Neural cell (in vitro differentiated cells): ENCODE data around the gene ATP5F1E. TPM values are rescaled to one million over a fixed set of nuclear protein-coding genes. Genes with fewer than 3 reads are reported as not detected.

Experiments used
- H2AFZ ChIP-seq: fragments of 200-600, 300-800 bp; sonication (generic), shearing (Covaris generic); 2 replicates; pipeline ENCODE4 v1.6.0; 2014; ENCODE audit warnings: low read depth, mild to moderate bottlenecking, antibody characterized with exemption, low read length, moderate library complexity
- H3F3A ChIP-seq: fragments of 200-600 bp; shearing (Covaris generic); 2 replicates; pipeline ENCODE4 v1.6.1; 2016; ENCODE audit warnings: mild to moderate bottlenecking, moderate library complexity, mixed read lengths, antibody characterized with exemption, low read length; ENCODE audit not compliant: insufficient read depth, poor library complexity, severe bottlenecking
- H3K27ac ChIP-seq: fragments of 200-600, 300-800 bp; sonication (generic), shearing (Covaris generic); 2 replicates; pipeline ENCODE4 v1.5.1; 2014; ENCODE audit warnings: mild to moderate bottlenecking, low read length, moderate library complexity
- H3K27me3 ChIP-seq: fragments of 300-800, 200-600 bp; sonication (generic), shearing (Covaris generic); 2 replicates; pipeline ENCODE4 v1.6.0; 2014; ENCODE audit warnings: mild to moderate bottlenecking, low read depth, low read length, moderate library complexity; ENCODE audit not compliant: insufficient read depth
- H3K36me3 ChIP-seq: fragments of 300-800, 200-600 bp; sonication (generic), shearing (Covaris generic); 2 replicates; pipeline ENCODE4 v1.5.1; 2014; ENCODE audit warnings: mild to moderate bottlenecking, antibody characterized with exemption, low read length, moderate library complexity; ENCODE audit not compliant: insufficient read depth
- H3K4me2 ChIP-seq: fragments of 300-800, 200-600 bp; sonication (generic), shearing (Covaris generic); 2 replicates; pipeline ENCODE4 v1.6.0; 2014; ENCODE audit warnings: mild to moderate bottlenecking, low read length
- H3K4me3 ChIP-seq: fragments of 300-800, 200-600 bp; sonication (generic), shearing (Covaris generic); 2 replicates; pipeline ENCODE4 v1.5.1; 2014; ENCODE audit warnings: mild to moderate bottlenecking, low read length, moderate library complexity
- H3K79me2 ChIP-seq: fragments of 200-600 bp; shearing (Covaris generic); replicated peaks from 2 replicates; pipeline ENCODE4 v1.6.0; 2014; ENCODE audit warnings: mild to moderate bottlenecking, low read length, moderate library complexity; ENCODE audit not compliant: insufficient read depth
- H3K9ac ChIP-seq: fragments of 300-800, 200-600 bp; sonication (generic), shearing (Covaris generic); 2 replicates; pipeline ENCODE4 v1.6.1; 2016; ENCODE audit warnings: mild to moderate bottlenecking, low read length, mixed read lengths
- H3K9me2 ChIP-seq: fragments of 200-600 bp; shearing (Covaris generic); 2 replicates; pipeline ENCODE4 v1.6.1; 2016; ENCODE audit warnings: mild to moderate bottlenecking, low read length, mixed read lengths; ENCODE audit not compliant: insufficient read depth
- H3K9me3 ChIP-seq: fragments of 200-600, 300-800 bp; sonication (generic), shearing (Covaris generic); 2 replicates; pipeline ENCODE4 v1.6.1; 2016; ENCODE audit warnings: mild to moderate bottlenecking, mixed run types, low read length, moderate library complexity, mixed read lengths
- H4K20me1 ChIP-seq: fragments of 200-600 bp; shearing (Covaris generic); 2 replicates; pipeline ENCODE4 v1.6.1; 2016; ENCODE audit warnings: mild to moderate bottlenecking, mixed run types; ENCODE audit not compliant: insufficient read depth
- CTCF ChIP-seq: fragments of 450-650 bp; IDR thresholded peaks from 2 replicates; pipeline ENCODE4 v1.5.1; 2014; ENCODE audit warnings: antibody characterized with exemption, mild to moderate bottlenecking, moderate library complexity; ENCODE audit not compliant: poor library complexity, severe bottlenecking
- EP300 ChIP-seq: fragments of 450-650 bp; conservative IDR thresholded peaks from 2 replicates; pipeline ENCODE4 v1.6.1; 2014; ENCODE audit warnings: antibody characterized with exemption, mild to moderate bottlenecking, moderate library complexity; ENCODE audit not compliant: poor library complexity, severe bottlenecking
- EZH2 ChIP-seq: fragments of 200-600, 300-800 bp; shearing (Covaris generic), sonication (generic); IDR thresholded peaks from 2 replicates; pipeline ENCODE4 v1.6.1; 2014; ENCODE audit warnings: antibody characterized with exemption, low read length, borderline replicate concordance, mild to moderate bottlenecking; ENCODE audit not compliant: insufficient read depth, poor library complexity, severe bottlenecking
- MXI1 ChIP-seq: fragments of 450-650 bp; conservative IDR thresholded peaks from 2 replicates; pipeline ENCODE4 v1.6.1; 2014; ENCODE audit warnings: antibody characterized with exemption, mild to moderate bottlenecking; ENCODE audit not compliant: poor library complexity, severe bottlenecking
- POLR2AphosphoS5 ChIP-seq: IDR thresholded peaks from 2 replicates; pipeline ENCODE4 v1.6.1; 2012
- RAD21 ChIP-seq: fragments of 450-650 bp; conservative IDR thresholded peaks from 2 replicates; pipeline ENCODE4 v1.6.1; 2014; ENCODE audit warnings: antibody characterized with exemption, mild to moderate bottlenecking, moderate library complexity
- SMC3 ChIP-seq: fragments of 450-650 bp; conservative IDR thresholded peaks from 2 replicates; pipeline ENCODE4 v1.6.1; 2014; ENCODE audit warnings: antibody characterized with exemption, mild to moderate bottlenecking, moderate library complexity; ENCODE audit not compliant: poor library complexity
- TAF1 ChIP-seq: IDR thresholded peaks from 2 replicates; pipeline ENCODE4 v1.6.1; 2012; ENCODE audit warnings: low read depth
- polyA plus RNA-seq: library from polyadenylated mRNA; depleted of rRNA; stranded (reverse); fragments of >200 nt; gene quantifications from 2 replicates; pipeline ENCODE4 v1.2.3, GENCODE V29; 2014
- TF ChIP-seq, protein P1 (sequence below): IDR thresholded peaks from 2 replicates; pipeline ENCODE4 v1.6.1; 2012; ENCODE audit warnings: borderline replicate concordance

ATP5F1E gene
- polyA plus RNA-seq, 1 donor from 2014 or later = 133 TPM

DNA sequence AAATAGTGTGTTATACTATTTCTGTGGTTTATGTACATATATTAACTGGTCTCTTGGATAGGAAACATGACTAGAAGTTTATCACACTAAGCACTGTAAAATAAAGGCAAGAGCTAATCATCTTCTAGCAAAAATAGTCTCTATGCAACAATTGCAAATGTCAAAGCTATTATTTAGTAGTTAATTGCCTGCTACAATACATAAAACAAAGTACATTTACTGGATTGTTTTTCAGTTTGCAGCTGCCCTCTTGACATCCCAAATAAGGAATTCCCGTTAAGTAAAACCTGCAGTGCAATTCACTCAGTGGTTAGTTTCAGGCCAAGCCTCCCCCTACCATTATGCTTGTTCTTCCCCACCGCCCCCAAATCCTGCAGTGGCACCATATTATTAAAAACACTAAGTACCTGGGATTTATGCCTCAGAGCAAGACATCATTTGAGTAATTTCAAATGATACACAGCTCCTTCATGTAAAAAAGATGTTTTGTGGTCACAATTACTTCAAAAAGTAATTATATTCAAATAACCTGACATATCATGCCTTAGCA is 1.6 kb upstream of the ATP5F1E start:
- Histone ChIP-seq H3K4me2 (no peak overlapping the region), H3F3A (no peaks in the 10 kb centered on the region)
- TF ChIP-seq RAD21 (no peak), EP300 (no peak), EZH2 (no peak), TAF1 (no peak), CTCF (no peak), SMC3 (no peak), MXI1 (no peak), POLR2AphosphoS5 (no peak)
- TF ChIP-seq, protein P1, sequence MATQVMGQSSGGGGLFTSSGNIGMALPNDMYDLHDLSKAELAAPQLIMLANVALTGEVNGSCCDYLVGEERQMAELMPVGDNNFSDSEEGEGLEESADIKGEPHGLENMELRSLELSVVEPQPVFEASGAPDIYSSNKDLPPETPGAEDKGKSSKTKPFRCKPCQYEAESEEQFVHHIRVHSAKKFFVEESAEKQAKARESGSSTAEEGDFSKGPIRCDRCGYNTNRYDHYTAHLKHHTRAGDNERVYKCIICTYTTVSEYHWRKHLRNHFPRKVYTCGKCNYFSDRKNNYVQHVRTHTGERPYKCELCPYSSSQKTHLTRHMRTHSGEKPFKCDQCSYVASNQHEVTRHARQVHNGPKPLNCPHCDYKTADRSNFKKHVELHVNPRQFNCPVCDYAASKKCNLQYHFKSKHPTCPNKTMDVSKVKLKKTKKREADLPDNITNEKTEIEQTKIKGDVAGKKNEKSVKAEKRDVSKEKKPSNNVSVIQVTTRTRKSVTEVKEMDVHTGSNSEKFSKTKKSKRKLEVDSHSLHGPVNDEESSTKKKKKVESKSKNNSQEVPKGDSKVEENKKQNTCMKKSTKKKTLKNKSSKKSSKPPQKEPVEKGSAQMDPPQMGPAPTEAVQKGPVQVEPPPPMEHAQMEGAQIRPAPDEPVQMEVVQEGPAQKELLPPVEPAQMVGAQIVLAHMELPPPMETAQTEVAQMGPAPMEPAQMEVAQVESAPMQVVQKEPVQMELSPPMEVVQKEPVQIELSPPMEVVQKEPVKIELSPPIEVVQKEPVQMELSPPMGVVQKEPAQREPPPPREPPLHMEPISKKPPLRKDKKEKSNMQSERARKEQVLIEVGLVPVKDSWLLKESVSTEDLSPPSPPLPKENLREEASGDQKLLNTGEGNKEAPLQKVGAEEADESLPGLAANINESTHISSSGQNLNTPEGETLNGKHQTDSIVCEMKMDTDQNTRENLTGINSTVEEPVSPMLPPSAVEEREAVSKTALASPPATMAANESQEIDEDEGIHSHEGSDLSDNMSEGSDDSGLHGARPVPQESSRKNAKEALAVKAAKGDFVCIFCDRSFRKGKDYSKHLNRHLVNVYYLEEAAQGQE = no peak

DNA sequence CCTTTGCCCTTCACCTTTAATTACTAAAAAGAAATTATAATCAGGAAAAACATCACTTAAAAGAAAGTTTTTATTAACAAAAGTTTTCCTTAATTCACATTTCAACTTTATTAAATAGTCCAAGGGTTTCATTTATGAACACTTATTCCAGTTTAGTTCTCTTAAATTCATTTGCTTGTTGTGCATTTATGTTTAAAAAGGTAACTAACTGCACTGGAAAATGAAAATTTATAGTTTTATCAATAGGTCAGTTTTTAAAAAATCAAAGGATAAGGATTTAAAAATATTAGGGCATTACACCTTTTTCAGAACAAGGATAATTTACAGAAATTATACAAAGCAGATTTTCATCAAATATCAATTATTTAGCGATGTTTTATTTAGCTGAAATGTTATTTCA is 958 bp upstream of the ATP5F1E start:
- Histone ChIP-seq H4K20me1 (no peaks in the 10 kb centered on the region), H3K4me3 (peak overlapping the region; percentile 84), H3K9ac (peak overlapping the region; percentile 63), H3K27me3 (no peaks in the 10 kb centered on the region), H3F3A (no peaks in the 10 kb centered on the region), H3K36me3 (peaks cover 9% of the 10 kb centered on the region), H3K9me2 (no peaks in the 10 kb centered on the region), H3K79me2 (peaks cover 30% of the 10 kb centered on the region), H3K9me3 (no peaks in the 10 kb centered on the region), H3K4me2 (peak overlapping the region; percentile 50), H3K27ac (no peak overlapping the region), H2AFZ (no peak overlapping the region)
- TF ChIP-seq EZH2 = no peak
- no peak for TF ChIP-seq EP300
- TF ChIP-seq, protein P1 = no peak
- TF ChIP-seq POLR2AphosphoS5 = no peak
- TF ChIP-seq TAF1 = no peak
- TF ChIP-seq CTCF = no peak
- TF ChIP-seq SMC3 = no peak
- TF ChIP-seq MXI1 = no peak

More for the DNA sequence above, 1.6 kb upstream of the ATP5F1E start:
- H3K27me3 ChIP-seq = no peaks in the 10 kb centered on the region
- peaks cover 9% of the 10 kb centered on the region for H3K36me3 ChIP-seq
- no peaks in the 10 kb centered on the region for H3K9me2 ChIP-seq
- no peaks in the 10 kb centered on the region for H3K9me3 ChIP-seq
- no peaks in the 10 kb centered on the region for H4K20me1 ChIP-seq
- H3K79me2 ChIP-seq = peaks cover 24% of the 10 kb centered on the region
- H3K27ac ChIP-seq = no peak overlapping the region
- H3K4me3 ChIP-seq = no peak overlapping the region
- H3K9ac ChIP-seq = no peak overlapping the region
- H2AFZ ChIP-seq = no peak overlapping the region
